GM04504 (cell line): ENCODE data around the gene PRUNE1.
A peak's percentile ranks its signal among the peaks of the same experiment; 100 is the strongest.

Experiments used
- DNase-seq: peaks from one replicate; pipeline ENCODE4 v3.0.0-alpha.2; 2012; ENCODE audit warnings: low read depth

Gene PRUNE1

GRCh38 chr1:151006327-151007052 is 1.8 kb upstream of the PRUNE1 start, which contains the start of gene MINDY1:
TSS of gene MINDY1 (minus strand) at chr1:151006902. CDS start at chr1:151002617, 4,285 bp downstream.
- DNase-seq, result peak; percentile 77

- DNase-seq, result no peak
Measured at GRCh38 chr1:151007853-151008243, 401 bp upstream of the PRUNE1 start.

GRCh38 chr1:151009206-151009587 is 948 bp downstream of the PRUNE1 start:
- DNase-seq, result peak; percentile 17

GRCh38 chr1:151009674-151010345 is 1.6 kb downstream of the PRUNE1 start:
- no peak for DNase-seq

- DNase-seq, result no peak
Measured at GRCh38 chr1:151010346-151010726, 2.1 kb downstream of the PRUNE1 start.

GRCh38 chr1:151011154-151011850 is 3.1 kb downstream of the PRUNE1 start:
- DNase-seq, result no peak

GRCh38 chr1:151012684-151013471 is 4.6 kb downstream of the PRUNE1 start:
- no peak for DNase-seq

GRCh38 chr1:151013518-151013917 is 5.3 kb downstream of the PRUNE1 start:
- no peak for DNase-seq

GRCh38 chr1:151024540-151025146 is 16.4 kb downstream of the PRUNE1 start:
- DNase-seq, result peak; percentile 38

- no peak for DNase-seq
Measured at GRCh38 chr1:151026460-151026859, 18.2 kb downstream of the PRUNE1 start.

GRCh38 chr1:151032164-151032563 is 23.9 kb downstream of the PRUNE1 start:
- DNase-seq, result no peak

GRCh38 chr1:151035167-151035566 is 26.9 kb downstream of the PRUNE1 start:
- no peak for DNase-seq

GRCh38 chr1:151036356-151036755 is 28.1 kb downstream of the PRUNE1 start, which contains the start of gene BNIPL:
TSS of gene BNIPL (plus strand) at chr1:151036586. CDS start at chr1:151036726, 140 bp downstream.
- DNase-seq, result no peak

GRCh38 chr1:151037032-151037431 is 28.8 kb downstream of the PRUNE1 start:
- no peak for DNase-seq

- DNase-seq, result no peak
Measured at GRCh38 chr1:151039521-151039920, 31.3 kb downstream of the PRUNE1 start.

- no peak for DNase-seq
Measured at GRCh38 chr1:151043163-151043562, 34.9 kb downstream of the PRUNE1 start.

GRCh38 chr1:151047591-151047924 is 39.3 kb downstream of the PRUNE1 start, which contains the start of gene C1orf56:
TSS of gene C1orf56 (plus strand) at chr1:151047751. CDS start at chr1:151047848, 97 bp downstream.
- DNase-seq, result no peak

- DNase-seq, result peak; percentile 46
Measured at GRCh38 chr1:151047925-151048644, 39.8 kb downstream of the PRUNE1 start.

- no peak for DNase-seq
Measured at GRCh38 chr1:151048645-151049032, 40.4 kb downstream of the PRUNE1 start.

GRCh38 chr1:151049458-151049857 is 41.2 kb downstream of the PRUNE1 start:
- DNase-seq, result no peak
